Fibroblast of gingiva (primary cell): ENCODE data around the gene REG1B.

Experiments
- DNase-seq: peaks from one replicate; pipeline ENCODE4 v3.0.0-alpha.2; 2011; ENCODE audit warnings: low read depth

REG1B gene, protein sequence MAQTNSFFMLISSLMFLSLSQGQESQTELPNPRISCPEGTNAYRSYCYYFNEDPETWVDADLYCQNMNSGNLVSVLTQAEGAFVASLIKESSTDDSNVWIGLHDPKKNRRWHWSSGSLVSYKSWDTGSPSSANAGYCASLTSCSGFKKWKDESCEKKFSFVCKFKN

DNA sequence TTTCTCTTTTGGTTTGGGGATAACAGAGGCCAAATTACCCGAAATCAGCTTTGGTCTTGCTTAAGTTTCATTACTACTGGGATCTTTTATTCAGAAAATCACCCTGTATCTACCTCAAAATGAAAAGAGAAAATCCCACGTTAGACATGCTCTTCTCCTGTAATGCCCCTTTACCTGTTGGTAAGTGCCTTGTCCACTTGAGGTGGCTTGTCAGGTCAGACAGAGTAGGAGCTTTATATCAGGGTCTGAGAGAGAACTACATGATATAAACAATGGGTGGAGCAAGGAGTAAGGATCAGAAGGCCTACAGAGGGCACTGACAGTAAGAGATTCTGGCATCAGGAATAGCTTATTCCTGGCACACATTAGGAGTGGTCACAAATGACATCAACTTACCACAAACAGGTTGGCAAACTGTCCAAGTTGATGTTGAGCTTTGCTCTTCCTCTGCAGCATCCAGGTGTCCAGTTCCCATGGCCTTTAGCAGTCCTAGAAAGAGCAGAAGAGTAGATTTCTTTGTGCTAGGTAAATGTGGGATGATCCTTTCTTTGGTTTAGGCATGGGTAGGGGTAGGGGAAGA is at the start of gene REG1B:
TSS of gene REG1B (minus strand) at position 209 of the 580 bp plus-strand sequence. CDS start 381 bp downstream, outside the sequence.
- no peak for DNase-seq

DNA sequence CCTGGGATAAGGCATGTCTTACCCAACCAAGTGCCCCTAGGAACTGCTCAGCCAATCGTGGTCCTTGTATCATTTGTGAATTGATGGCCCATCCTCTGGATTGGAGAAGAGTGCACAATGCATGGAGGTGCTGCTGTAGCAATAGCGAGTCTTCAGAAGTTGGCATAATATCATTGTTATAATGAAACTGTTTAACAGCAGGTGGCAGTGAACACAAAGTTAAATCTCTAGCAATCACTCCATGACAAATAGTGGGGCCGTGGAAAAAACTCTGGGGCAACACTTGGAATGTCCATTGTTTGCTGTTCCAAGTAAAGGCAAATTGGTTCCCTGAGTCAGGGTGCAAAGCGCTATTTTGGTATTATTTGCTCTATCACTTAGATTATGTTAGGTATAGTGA is 43.9 kb upstream of the REG1B start:
- no peak for DNase-seq

DNA sequence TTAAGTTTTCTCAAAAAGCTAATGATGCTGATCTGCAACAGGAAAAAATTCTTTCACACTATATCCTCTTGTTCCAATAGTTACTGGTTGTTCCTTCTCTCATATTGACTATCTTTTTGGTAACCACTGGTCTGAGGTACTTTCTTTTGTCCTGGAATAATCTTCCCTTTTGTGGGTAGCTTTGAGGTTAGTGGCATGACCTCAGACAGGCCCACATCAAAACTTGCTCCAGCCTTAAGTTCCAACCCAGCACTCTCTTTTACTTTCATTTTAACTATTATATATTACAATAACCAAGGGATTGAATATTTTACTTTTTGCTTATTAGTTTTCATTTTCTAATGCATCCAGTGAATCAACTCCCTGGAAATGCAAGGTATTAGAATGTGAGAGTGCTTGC is 42.0 kb upstream of the REG1B start:
- no peak for DNase-seq

DNA sequence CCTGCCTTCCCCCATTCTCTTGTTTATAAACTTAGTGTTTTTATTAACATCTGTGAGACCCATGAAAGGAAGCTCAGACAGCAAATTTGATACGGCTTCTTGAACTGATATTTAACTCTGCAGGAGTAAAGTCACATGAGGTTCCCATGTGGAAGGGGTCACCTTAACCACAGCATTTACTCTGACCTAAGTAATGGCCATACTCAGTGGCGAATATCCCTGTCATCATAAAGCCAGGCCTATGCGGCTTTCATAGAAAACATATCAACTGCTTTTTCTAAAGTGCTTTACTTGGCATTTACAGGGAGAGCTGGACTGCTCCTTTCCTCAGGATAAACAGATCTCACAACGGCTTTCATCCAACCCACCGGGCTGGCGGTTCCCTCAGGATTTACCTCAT is 41.5 kb upstream of the REG1B start:
- DNase-seq = no peak

DNA sequence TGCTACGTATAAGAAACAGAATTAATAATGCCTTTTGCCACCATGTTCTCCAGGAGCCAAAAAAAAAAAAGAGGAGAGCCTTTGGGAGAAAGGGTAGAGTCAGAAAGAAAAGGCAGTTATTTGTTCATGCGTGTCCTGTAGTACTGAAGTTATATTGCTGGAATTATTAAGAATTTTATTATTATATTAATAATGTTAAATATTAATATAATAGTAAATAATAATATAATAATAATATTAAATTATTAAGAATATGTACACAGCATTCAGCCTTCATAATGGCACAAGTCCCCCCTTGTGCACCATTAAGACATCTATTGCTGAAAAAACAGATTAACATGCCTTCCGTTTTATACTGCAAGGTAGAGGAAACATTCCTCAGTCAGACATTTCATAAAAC is 40.6 kb upstream of the REG1B start:
- no peak for DNase-seq

DNA sequence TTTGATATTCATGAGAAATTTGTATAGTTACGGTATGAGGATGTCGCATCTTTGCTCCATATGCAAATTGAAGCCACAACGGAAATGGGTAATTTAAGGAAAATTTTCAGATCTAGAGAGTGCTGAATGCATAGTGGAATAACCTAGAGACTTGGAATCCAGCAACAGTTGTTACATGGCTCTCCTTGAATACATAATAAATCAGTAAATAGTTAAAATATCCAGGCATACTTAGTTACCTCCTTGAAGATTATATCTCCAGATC is 37.9 kb upstream of the REG1B start:
- DNase-seq = no peak

DNA sequence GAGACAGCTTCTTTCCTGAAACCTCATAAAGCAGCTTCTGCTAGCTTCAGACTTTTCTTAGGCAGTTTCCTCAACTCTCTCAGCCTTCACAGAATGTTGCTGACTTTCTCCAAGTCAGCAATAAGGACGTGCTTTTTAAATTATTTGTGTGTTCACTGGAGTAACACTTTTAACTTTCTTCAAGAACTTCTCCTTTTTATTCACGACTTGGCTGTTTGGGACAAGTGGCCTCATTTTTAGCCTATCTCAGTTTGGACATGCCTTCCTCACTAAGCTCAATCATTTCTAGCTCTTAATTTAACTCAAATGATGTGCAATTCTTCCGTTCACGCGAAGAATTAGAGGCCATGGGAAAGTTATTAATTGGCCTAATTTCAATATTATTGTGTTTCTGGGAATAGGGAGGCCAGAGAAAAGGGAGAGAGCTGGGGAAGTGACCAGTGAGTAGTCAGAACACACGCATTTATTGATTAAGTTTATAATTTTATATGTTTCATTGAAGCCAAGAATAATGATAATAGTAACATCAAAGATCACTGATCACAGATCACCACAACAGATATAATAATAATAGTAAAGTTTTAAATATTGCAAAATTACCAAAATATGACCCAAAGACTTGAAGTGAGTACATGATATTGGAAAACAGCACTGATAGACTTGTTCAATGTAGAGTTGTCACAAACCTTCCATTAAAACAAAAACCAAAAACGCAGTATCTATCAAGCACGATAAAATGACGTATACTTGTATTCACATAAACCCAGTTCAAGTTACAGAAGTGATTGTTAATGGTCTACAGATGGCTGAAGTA is 37.3 kb upstream of the REG1B start:
- no peak for DNase-seq

DNA sequence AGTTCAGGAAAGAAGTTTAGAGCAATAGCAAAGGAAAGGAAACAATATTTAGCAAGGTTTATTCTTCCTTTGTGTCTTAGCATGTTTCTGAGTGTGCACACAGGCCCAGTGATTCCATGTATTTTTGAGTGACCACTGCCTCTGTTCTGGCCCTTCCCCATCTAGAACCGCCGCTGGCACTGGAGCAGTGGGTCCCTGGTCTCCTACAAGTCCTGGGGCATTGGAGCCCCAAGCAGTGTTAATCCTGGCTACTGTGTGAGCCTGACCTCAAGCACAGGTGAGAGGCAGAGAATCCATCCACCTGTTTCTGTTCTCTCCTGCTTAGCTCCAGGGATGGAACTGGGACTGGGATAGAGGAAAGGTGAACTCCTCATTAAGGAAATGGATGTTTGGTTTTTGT is 34.9 kb upstream of the REG1B start:
- no peak for DNase-seq

DNA sequence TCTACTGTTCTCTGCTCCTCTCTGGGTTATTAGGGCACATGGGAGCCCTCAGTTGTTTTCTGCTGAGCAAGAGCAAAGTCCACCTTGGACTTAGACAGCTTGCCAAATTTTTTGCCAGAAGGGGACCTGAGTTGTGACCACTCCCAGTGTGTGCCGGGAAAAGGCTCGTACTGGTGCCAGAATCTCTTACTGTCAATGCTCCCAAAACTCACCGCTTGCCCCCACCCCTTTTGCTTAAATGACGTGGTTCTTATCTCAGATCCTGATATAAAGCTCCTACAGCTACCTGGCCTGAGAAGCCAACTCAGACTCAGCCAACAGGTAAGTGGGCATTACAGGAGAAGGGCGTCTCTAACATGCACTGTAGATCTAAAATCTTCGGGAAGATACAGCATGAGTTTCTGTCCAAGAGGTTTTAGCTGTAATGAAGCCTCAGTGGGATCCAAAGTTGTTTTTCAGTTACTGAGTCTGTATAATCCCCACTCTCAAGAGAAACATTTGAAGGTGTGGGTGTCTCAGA is 32.5 kb upstream of the REG1B start, which contains the start of gene REG1A:
TSS of gene REG1A (plus strand) at position 295 of the 520 bp plus-strand sequence. CDS start 374 bp downstream, outside the sequence.
- no peak for DNase-seq

DNA sequence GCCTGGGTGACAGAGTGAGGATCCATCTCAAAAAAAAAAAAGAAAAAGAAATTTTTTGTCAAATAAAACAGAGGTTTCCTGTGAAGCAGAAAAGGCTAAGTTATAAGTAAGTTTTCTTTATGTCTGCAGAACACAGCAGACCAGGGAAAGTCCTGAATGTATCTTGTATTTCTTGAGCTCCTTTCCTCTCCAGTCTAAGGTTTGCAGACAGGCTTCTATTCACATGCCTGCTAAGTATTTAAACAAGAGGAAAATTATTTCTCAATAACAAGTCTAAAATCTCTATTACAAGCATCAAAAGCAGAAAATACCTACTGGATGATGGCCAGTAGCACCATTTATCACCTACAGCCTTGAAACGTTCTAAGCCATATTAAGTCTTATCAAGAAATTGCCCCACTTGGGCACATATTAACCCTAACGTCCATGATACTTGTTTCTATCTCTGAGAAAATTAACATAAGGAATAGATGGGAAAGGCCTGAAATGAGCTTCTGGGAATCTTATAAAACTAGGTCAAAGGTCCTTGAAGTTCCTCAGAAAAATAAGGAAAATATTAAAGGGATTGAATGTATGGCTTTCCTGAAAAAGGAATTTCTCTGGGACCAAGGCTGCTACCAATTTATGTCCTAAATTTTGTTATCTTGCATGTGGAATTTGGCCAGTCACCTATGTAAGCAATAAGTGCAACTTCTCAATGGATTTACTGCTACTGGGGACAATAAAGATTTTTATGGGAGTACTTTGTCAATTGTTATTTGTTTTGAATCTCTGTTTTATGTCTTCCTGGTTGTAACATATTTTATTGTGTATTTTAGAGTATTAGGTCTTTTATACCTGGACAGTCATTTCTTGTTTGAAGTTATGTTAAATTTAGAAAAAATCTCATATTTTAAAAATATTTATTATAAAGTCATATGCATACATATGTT is 29.5 kb upstream of the REG1B start:
- no peak for DNase-seq

DNA sequence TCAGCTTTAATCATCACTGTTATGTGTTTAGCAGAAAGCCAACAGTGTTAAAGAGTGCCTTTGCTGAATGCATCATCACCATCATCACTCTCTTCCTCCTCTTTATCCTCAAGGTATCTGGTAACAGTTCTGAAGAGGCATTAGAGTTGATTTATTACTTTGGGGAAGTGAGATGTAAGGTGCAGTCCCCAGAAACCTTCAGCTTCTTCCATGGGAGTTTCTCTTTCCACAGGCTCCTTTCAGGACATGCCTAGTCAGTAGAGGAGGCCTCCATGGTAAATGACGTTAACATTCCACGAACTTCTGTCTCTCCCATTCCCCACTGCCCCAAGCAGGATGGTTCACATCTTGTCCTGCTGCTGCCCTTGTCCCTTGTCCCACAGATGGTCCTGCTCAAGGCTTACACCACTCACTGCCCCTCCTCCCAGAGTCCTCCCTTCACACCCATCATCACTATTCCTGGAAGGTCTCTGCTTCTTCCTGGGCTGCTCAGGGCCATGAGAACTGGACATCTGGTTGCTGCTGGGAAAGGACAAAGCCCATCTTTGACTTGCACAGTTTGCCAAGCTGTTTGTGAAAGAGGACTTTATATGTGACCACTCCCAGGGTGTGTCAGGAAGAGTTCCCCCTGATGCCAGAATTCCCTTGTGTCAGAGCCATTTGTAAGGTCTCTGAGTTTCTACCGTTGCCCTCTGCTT is 27.2 kb upstream of the REG1B start:
- DNase-seq = no peak

DNA sequence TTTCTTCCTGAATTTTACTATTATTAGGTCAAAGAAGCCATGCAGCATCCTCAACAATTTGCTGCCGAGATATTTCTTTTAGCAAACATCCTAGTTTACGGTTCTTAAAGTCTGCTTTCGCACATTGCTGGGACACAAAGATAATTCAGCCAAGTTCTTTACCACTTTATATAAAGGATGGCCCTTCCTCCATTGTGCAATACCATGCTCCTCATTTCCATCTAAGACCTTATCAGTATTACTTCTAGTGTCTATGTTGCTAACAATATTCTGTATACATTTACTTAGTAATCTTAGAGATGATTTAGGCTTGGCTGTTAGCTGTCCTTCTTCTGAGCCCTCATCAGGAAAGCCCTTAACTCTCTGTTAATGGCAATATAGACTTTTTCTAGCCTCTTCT is 24.5 kb upstream of the REG1B start:
- DNase-seq = no peak

DNA sequence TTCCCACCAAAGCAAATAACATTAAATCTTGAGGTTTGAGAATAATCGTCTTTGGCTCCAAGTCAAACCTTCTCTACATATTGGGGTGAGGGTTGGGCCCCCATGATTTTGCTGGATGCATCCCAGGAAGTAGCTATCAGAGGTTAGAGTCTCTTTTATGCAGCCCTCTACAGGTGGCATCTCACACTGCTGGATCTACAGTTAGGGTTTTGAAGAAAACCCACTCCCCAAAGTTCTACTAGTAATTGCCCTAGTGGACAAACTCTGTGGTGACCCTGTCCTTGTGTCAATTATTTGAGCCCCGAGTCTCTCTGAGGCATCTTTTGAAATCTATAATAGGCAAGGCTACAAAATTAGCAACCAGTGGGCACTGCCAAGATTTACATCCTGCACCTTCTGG is 17.5 kb upstream of the REG1B start:
- DNase-seq = no peak

DNA sequence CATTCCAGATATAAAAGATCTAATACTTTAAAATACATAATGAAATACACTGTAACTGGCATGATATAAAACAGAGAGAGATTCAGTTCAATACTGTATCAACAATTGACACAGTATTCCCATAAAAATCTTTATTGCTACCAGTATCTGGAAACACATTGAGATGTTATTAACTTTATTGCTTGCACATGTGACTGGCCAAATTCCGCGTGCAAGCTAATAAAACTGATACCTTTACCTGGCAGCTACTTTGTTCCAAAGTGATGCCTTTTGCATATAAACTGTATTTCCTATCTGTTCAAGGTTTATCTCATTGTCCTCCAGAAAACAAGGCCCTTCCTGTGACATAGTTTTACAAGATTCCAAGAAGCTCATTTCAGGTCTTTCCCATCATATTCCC is 15.4 kb upstream of the REG1B start:
- DNase-seq = no peak

DNA sequence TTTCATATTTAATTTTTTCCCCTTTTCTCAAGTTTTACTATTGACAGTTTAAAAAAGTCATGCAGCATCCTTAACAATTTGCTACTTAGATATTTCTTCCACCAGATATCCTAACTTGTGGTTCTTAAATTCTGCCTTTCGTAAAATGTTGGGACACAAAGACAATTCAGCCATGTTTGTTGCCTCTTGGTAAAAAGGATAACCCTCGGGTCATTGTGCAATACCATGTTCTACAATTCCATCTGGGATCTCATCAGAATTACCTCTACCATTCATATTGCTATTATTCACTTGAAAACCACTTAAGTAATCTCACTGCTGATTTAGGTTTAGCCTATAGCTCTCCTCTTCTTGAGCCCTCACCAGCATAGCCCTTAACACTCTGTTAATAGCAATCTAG is 13.2 kb upstream of the REG1B start:
- DNase-seq = no peak

DNA sequence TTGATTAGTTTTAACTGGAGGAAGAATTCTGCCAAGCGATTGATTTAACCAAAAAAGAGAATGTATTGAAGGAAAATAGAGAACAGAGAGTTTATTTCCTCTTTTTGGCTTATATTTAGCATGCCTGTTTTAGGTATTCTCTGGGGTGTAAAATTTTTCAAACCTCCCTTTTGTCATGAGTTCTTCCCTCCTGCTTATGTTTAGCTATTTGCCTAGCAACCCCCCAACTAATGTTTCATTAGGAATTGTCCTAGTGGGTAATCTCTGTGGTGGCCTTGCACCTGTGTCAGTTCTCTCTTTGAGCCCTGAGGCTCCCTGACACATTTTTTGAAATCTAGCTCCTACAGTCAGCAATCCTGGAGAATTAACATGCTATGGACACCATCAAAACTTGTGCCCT is 12.5 kb upstream of the REG1B start:
- no peak for DNase-seq

DNA sequence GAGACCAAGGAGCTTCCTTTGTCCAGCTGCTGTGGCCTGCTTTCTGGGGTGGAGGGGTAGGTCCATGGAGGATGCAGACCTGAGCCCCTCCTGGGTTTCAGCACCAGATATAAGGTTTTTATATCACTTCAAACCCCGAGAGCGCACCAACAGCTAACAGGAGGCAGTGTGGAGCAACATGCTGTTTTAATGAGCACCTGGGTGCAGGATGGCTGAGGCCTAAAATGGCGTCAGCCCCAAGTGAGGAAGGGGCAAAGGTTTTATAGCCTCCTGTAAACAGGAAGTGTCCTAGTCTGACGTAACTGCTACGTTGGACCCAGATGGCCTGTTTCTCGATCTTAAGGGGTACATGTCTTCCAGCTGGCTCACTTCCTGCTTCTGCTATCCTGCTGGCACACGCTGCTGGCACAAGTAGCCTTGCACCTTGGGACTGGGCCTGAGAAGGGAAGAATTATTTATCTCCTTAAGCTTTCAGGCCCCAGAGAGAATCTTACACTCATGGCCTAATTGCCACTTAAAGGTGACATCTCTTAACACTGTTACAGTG is 11.4 kb upstream of the REG1B start:
- DNase-seq = no peak

DNA sequence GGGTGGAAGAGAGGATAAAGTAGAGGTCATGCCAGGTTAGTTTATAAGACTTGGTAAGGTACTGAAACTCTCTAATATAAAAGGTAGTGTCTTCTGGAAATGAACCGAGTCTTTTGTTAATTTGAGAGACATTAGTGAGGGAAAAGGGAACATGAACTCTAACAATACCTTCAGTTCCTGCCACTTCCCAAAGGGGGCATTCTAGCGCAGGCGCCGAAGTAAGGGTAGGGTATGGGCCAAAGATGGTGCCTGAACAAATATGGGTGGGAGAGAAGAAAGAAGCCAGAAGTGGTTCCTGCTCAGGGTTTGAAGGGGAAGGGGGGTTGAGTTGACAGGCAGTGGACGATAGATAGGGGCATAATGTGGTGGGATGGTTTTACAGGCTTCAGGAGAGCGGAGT is 10.1 kb upstream of the REG1B start:
- no peak for DNase-seq

DNA sequence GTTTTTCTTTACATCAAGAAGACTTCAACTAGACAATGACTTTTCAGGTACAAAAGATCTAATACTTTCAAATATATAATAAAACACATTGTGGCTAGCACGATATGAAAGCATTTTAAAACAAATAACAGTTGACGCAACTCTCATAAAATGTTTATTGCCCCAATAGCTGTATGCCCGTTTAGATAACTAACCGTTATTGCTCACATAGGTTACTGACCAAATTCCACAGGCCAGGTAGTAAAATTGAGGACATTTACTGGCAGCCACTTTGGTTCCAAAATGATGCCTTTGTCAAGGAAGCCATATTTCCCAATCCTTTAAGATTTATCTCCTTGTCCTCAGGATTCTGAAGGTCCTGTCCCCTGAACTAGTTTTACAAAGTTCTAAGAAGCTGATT is 2.9 kb upstream of the REG1B start:
- DNase-seq = no peak

DNA sequence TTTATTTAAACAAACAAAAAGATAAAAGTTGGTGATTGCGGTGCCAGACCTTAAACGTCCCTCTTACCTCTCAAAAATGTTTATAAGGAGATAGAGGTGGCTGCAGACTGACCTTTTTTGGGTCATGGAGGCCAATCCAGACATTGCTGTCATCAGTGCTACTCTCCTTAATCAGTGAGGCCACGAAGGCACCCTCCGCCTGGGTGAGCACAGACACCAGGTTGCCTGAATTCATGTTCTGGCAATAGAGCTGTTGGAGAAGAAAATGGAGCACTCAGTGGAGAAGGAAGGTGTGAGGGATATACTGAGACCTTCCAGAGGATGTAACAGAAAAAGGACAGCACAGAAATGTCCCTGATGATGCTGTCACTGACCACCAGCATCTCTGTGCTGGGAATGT is 1.5 kb downstream of the REG1B start:
- no peak for DNase-seq

DNA sequence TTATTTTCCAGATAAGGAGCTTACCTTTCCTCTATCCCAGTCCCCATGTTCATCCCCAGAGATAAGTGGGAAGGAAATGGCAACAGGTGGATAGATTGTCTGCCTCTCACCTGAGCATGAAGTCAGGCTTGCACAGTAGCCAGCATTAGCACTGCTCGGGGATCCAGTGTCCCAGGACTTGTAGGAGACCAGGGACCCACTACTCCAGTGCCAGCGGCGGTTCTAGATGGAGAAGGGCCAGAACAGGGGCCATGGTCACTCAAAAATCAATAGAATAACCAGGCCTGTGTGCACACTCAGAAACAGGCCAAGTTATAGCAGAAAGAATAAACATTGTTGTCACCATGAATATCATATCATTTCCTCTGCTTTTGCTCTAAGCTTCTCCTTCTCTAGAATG is 2.4 kb downstream of the REG1B start:
- no peak for DNase-seq
